Upper lobe of right lung (tissue), 1 donor: ENCODE measurements around the gene PTPRT. TPM values are rescaled to one million over a fixed set of nuclear protein-coding genes. Genes with fewer than 3 reads are reported as not detected.

Experiments
- ATAC-seq: fragments of 200-7000 bp; cut with Tn5 transposase; one replicate; pipeline ENCODE4 v1.9.1; 2020; ENCODE audit warnings: mild to moderate bottlenecking, moderate library complexity
- DNase-seq: peaks from one replicate; pipeline ENCODE4 v3.0.0-alpha.2; 2020
- H3K27ac ChIP-seq: fragments of 200-600 bp; one replicate; pipeline ENCODE4 v1.8.0; 2022
- H3K27me3 ChIP-seq: fragments of 200-600 bp; one replicate; pipeline ENCODE4 v1.8.0; 2022; ENCODE audit warnings: mild to moderate bottlenecking
- H3K36me3 ChIP-seq: fragments of 200-600 bp; one replicate; pipeline ENCODE4 v1.8.0; 2022
- H3K4me1 ChIP-seq: fragments of 200-600 bp; one replicate; pipeline ENCODE4 v1.8.0; 2022
- H3K4me3 ChIP-seq: fragments of 200-600 bp; one replicate; pipeline ENCODE4 v1.8.0; 2022; ENCODE audit warnings: mild to moderate bottlenecking
- H3K9me3 ChIP-seq: fragments of 200-600 bp; one replicate; pipeline ENCODE4 v1.8.0; 2022
- CTCF ChIP-seq: fragments of 200-600 bp; IDR thresholded peaks from one replicate; pipeline ENCODE4 v1.8.0; 2022; ENCODE audit warnings: antibody characterized with exemption
- intact Hi-C: fragments of 100-400 bp; cut with DNase I; formaldehyde crosslinking; loops from one replicate; pipeline ENCODE4 v1.11.0; 2022
- total RNA-seq: library from RNA; stranded (reverse); fragmentation: NEBNext Ultra II Directional; extraction: Animal tissue kit (Norgen Biotek cat#: 25700); gene quantifications from one replicate; pipeline ENCODE4 v1.2.1, GENCODE V29; 2021
- donor health status: DM: no; HTN: yes; CAD: no; lungs with severe emphysema.

PTPRT gene
- total RNA-seq, 1 donor from 2014 or later = 0.46 TPM

DNA sequence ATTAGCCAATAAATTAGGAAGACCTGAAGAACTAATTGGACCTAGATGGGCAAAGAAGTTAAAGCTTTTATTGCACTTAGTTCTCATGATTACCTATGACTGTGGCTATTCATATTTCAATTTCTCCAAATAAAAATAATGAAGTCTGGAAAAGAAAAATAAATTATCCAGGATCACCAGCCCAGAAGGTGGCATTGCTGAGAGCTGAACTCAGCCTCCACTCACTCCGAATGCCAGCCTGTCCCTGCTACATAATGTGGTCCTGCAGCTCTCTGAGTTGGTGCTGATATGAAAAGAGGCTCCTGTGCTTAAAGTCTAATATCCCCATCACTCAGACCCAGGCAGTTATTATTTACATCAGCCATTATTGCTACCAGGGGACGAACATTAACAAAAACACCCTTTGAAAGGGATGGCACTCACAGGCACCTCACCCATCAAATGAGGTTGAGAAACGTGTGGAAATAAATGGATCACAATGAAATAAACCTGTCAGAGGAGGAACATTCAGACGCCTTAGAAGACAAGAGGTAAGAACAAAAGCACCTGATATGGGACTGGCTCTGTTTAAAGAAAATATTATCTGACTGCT is 921.8 kb downstream of the PTPRT start:
- H3K27me3 ChIP-seq = no peaks in the 10 kb centered on the region
- no peak overlapping the region for H3K4me3 ChIP-seq
- DNase-seq (no peak), ATAC-seq (no peak)
- H3K9me3 ChIP-seq = no peaks in the 10 kb centered on the region
- H3K4me1 ChIP-seq = no peaks in the 10 kb centered on the region
- no peak for TF ChIP-seq CTCF
- no peaks in the 10 kb centered on the region for H3K36me3 ChIP-seq
- H3K27ac ChIP-seq = no peak overlapping the region
- intact Hi-C loops = no loop called here

DNA sequence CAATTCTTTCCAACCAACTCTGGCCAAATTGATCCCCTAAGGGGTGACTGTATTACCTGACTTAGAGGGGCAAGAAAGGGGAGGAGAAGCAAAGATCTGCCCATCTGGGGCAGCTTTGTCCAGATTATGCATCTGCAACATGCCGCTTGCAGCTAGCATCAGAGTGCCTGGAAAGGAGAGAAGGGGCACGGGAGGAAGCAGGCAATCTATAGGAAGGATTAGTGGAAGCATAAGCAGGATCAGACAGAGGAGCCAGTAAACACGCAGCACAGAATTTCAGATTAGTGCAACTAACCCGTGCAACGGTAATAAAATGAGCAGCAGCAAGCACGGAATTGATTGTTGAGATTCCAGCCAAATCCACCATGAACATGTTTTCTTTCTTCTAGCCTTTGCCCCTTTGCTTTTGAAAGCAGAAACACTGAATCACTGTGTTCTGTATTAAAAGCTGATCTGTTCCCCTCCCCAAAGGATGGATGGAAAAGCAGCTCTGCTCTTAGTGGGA is 927.9 kb downstream of the PTPRT start:
- Histone ChIP-seq H3K27ac (no peak overlapping the region), H3K27me3 (no peaks in the 10 kb centered on the region), H3K4me3 (no peak overlapping the region), H3K4me1 (no peaks in the 10 kb centered on the region), H3K9me3 (no peaks in the 10 kb centered on the region), H3K36me3 (no peaks in the 10 kb centered on the region)
- ATAC-seq = no peak
- TF ChIP-seq CTCF = no peak
- no peak for DNase-seq
- intact Hi-C loops = no loop called here

DNA sequence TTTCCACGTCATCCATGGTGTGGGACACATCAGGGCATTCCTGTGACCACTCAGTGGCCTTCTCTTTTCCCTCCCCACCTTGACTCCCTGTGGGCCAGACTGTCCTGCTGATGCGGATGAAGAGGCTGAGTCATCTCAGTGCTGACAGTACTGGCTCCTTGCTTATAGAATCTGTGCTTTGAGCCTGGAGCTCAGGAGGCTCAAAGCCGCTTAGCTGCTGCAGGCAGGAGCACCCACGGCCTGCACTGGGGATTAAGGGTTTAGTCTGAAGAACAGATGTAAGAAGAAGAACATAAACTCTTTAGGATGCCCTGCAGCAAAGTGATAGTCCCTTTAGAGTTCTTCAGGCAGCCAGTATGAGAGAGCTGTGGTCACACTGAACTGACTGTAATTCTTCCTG is 929.5 kb downstream of the PTPRT start:
- no peak overlapping the region for H3K4me3 ChIP-seq
- H3K27ac ChIP-seq = no peak overlapping the region
- TF ChIP-seq CTCF = no peak
- H3K36me3 ChIP-seq = no peaks in the 10 kb centered on the region
- H3K4me1 ChIP-seq = no peaks in the 10 kb centered on the region
- DNase-seq = no peak
- intact Hi-C loops = no loop called here
- H3K27me3 ChIP-seq = no peaks in the 10 kb centered on the region
- no peak for ATAC-seq
- H3K9me3 ChIP-seq = no peaks in the 10 kb centered on the region

- DNase-seq (no peak), ATAC-seq (no peak)
- H3K27ac ChIP-seq = no peak overlapping the region
- H3K9me3 ChIP-seq = no peaks in the 10 kb centered on the region
- TF ChIP-seq CTCF = no peak
- H3K4me3 ChIP-seq = no peak overlapping the region
- no peaks in the 10 kb centered on the region for H3K36me3 ChIP-seq
- no peaks in the 10 kb centered on the region for H3K4me1 ChIP-seq
- no peaks in the 10 kb centered on the region for H3K27me3 ChIP-seq
- intact Hi-C loops = no loop called here
These were observed 930.3 kb downstream of the PTPRT start for GRCh38 chr20:42259389-42259788.

- Histone ChIP-seq H3K36me3 (no peaks in the 10 kb centered on the region), H3K4me3 (no peak overlapping the region), H3K9me3 (no peaks in the 10 kb centered on the region), H3K27ac (no peak overlapping the region), H3K27me3 (no peaks in the 10 kb centered on the region), H3K4me1 (no peaks in the 10 kb centered on the region)
- ATAC-seq = no peak
- intact Hi-C loops = no loop called here
- no peak for DNase-seq
- no peak for TF ChIP-seq CTCF
These were observed 931.0 kb downstream of the PTPRT start for GRCh38 chr20:42258564-42259302.
